Chondrocyte (in vitro differentiated cells): ENCODE data around the gene SMG1. TPM values are rescaled to one million over a fixed set of nuclear protein-coding genes. Genes with fewer than 3 reads are reported as not detected.

Source experiments
- DNase-seq: peaks from one replicate; pipeline ENCODE4 v3.0.0; 2021; ENCODE audit warnings: mixed read lengths, low spot score
- H3K27ac Mint-ChIP-seq: one replicate; pipeline ENCODE4 v1.8.0; 2021; ENCODE audit warnings: mild to moderate bottlenecking, moderate library complexity, mixed read lengths; ENCODE audit not compliant: unreplicated experiment
- H3K27me3 Mint-ChIP-seq: 2 replicates; pipeline ENCODE4 v1.8.0; 2021; ENCODE audit warnings: low read depth, mixed read lengths
- H3K36me3 Mint-ChIP-seq: 2 replicates; pipeline ENCODE4 v1.8.0; 2021; ENCODE audit warnings: low read depth, mixed read lengths
- H3K4me1 Mint-ChIP-seq: 2 replicates; pipeline ENCODE4 v1.8.0; 2021; ENCODE audit warnings: low read depth, mild to moderate bottlenecking, mixed read lengths
- H3K4me3 Mint-ChIP-seq: one replicate; pipeline ENCODE4 v1.8.0; 2021; ENCODE audit warnings: mild to moderate bottlenecking, moderate library complexity, mixed read lengths; ENCODE audit not compliant: unreplicated experiment
- H3K9me3 Mint-ChIP-seq: 2 replicates; pipeline ENCODE4 v1.8.0; 2021; ENCODE audit warnings: low read depth, mixed read lengths
- CTCF ChIP-seq: fragments of 200-600 bp; sonication (generic); IDR thresholded peaks from 2 replicates; pipeline ENCODE4 v1.5.0; 2021; ENCODE audit warnings: antibody characterized with exemption, mild to moderate bottlenecking, moderate library complexity
- total RNA-seq: library from RNA; stranded (reverse); gene quantifications from 3 replicates; pipeline ENCODE4 v1.2.1, GENCODE V29; 2021

SMG1 gene
- total RNA-seq, 1 donor from 2014 or later = 61.3 TPM

- no peak overlapping the region for H3K4me3 Mint-ChIP-seq
- H3K27me3 Mint-ChIP-seq = no peaks in the 10 kb centered on the region
- no peaks in the 10 kb centered on the region for H3K4me1 Mint-ChIP-seq
- H3K9me3 Mint-ChIP-seq = no peaks in the 10 kb centered on the region
- no peak for TF ChIP-seq CTCF
- no peak for DNase-seq
- H3K27ac Mint-ChIP-seq = no peak overlapping the region
- peaks cover 47% of the 10 kb centered on the region for H3K36me3 Mint-ChIP-seq
Observed at GRCh38 chr16:18832006-18832405, 94.2 kb downstream of the SMG1 start.

- Mint-ChIP-seq H3K4me1 (no peaks in the 10 kb centered on the region), H3K4me3 (no peak overlapping the region), H3K27ac (no peak overlapping the region), H3K27me3 (no peaks in the 10 kb centered on the region), H3K36me3 (peaks cover 25% of the 10 kb centered on the region), H3K9me3 (no peaks in the 10 kb centered on the region)
- TF ChIP-seq CTCF = no peak
- DNase-seq = no peak
Observed at GRCh38 chr16:18829251-18829650, 97.0 kb downstream of the SMG1 start.

GRCh38 chr16:18827890-18828289, 98.3 kb downstream of the SMG1 start:
- Mint-ChIP-seq H3K27me3 (no peaks in the 10 kb centered on the region), H3K4me3 (no peak overlapping the region), H3K27ac (no peak overlapping the region), H3K36me3 (peaks cover 17% of the 10 kb centered on the region), H3K9me3 (no peaks in the 10 kb centered on the region), H3K4me1 (no peaks in the 10 kb centered on the region)
- no peak for TF ChIP-seq CTCF
- no peak for DNase-seq

- H3K9me3 Mint-ChIP-seq = no peaks in the 10 kb centered on the region
- H3K27ac Mint-ChIP-seq = no peak overlapping the region
- H3K27me3 Mint-ChIP-seq = no peaks in the 10 kb centered on the region
- peaks cover 28% of the 10 kb centered on the region for H3K36me3 Mint-ChIP-seq
- no peak for DNase-seq
- TF ChIP-seq CTCF = no peak
- H3K4me3 Mint-ChIP-seq = no peak overlapping the region
- no peaks in the 10 kb centered on the region for H3K4me1 Mint-ChIP-seq
Observed at GRCh38 chr16:18816286-18816685, 109.9 kb downstream of the SMG1 start.

GRCh38 chr16:18811925-18812324, 114.3 kb downstream of the SMG1 start:
- H3K9me3 Mint-ChIP-seq = no peaks in the 10 kb centered on the region
- no peak for DNase-seq
- no peak for TF ChIP-seq CTCF
- H3K27ac Mint-ChIP-seq = no peak overlapping the region
- H3K4me1 Mint-ChIP-seq = no peaks in the 10 kb centered on the region
- peaks cover 36% of the 10 kb centered on the region for H3K36me3 Mint-ChIP-seq
- no peaks in the 10 kb centered on the region for H3K27me3 Mint-ChIP-seq
- no peak overlapping the region for H3K4me3 Mint-ChIP-seq
